Measurements from ENCODE around the gene NOXO1. TPM values are rescaled to one million over a fixed set of nuclear protein-coding genes. Genes with fewer than 3 reads are reported as not detected.

The NOXO1 gene
- total and polyA plus RNA-seq, 2 donors (not counting 3 experiments of a cell fraction or from before 2014, with no cell fraction given): 0.37 to 0.60 TPM

GRCh38 chr16:2009791-2010510, 28.7 kb upstream of the NOXO1 start, which contains the start of gene ZNF598:
TSS of gene ZNF598 (minus strand) at chr16:2009821.
- BruUV-seq (replicated peaks): TSS peak; percentile 95
- peak within 1 kb of the TSS; percentile 86 for H3K27ac ChIP-seq (ENCODE audit: insufficient read depth, low read depth, low read length)
- H3K4me3 ChIP-seq (replicated peaks in 1 of 3; ENCODE audit: insufficient read depth in 1 of 3, low read depth in 1 of 3, low read length in 3 of 3): peak within 1 kb of the TSS; percentile 72 to 85 (median 76)
- CTCF ChIA-PET: interaction anchor here (2.7 kb wide), 1 partner anchor 131 kb away, joined by 28 read pairs; no protein-coding TSS in a partner anchor
- H3K9me1 ChIP-seq (replicated peaks; ENCODE audit: control insufficient read depth, extremely low read depth, insufficient read depth, low read length): no peaks in the 10 kb centered on the region
- H3K36me3 ChIP-seq (ENCODE audit: control insufficient read depth in 2 of 2, extremely low read depth in 1 of 2, insufficient read depth in 2 of 2, low read length in 2 of 2): no peaks in the 10 kb centered on the region
- dilution Hi-C loops (cut with MboI; ENCODE audit: extremely low pct_ligation_motif_present, low sequenced_read_pairs) (no loop called here), intact Hi-C loops (cut with micrococcal nuclease) (loop anchor here (2.0 kb wide), 1 partner anchor 45 kb away; the partner anchor contains the start of gene RPS2)
- TF ChIP-seq GATA2 (IDR thresholded peaks at IDR 0.05; ENCODE audit: insufficient read depth, insufficient read length, low read depth, low read length) (no peak), JUN (IDR thresholded peaks at IDR 0.05; ENCODE audit: borderline replicate concordance, insufficient read depth, insufficient read length, low read depth) (no peak), EZH2 (IDR thresholded peaks at IDR 0.05; ENCODE audit: borderline replicate concordance, low read depth, low read length, severe bottlenecking) (no peak), POLR2A (IDR thresholded peaks at IDR 0.05; ENCODE audit: low read depth, low read length) (peak; percentile 94), POLR2AphosphoS5 (IDR thresholded peaks at IDR 0.05; ENCODE audit: insufficient read depth, low read depth, low read length) (peak; percentile 96), MYC (IDR thresholded peaks at IDR 0.05; ENCODE audit: low read depth, low read length) (peak; percentile 86), FOS (IDR thresholded peaks at IDR 0.05; ENCODE audit: borderline replicate concordance, insufficient read depth, low read length) (no peak)
- TF ChIP-seq, protein P1, sequence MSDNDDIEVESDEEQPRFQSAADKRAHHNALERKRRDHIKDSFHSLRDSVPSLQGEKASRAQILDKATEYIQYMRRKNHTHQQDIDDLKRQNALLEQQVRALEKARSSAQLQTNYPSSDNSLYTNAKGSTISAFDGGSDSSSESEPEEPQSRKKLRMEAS (IDR thresholded peaks at IDR 0.05; ENCODE audit: insufficient read depth, insufficient read length): peak; percentile 89
- TF ChIP-seq, protein P2, sequence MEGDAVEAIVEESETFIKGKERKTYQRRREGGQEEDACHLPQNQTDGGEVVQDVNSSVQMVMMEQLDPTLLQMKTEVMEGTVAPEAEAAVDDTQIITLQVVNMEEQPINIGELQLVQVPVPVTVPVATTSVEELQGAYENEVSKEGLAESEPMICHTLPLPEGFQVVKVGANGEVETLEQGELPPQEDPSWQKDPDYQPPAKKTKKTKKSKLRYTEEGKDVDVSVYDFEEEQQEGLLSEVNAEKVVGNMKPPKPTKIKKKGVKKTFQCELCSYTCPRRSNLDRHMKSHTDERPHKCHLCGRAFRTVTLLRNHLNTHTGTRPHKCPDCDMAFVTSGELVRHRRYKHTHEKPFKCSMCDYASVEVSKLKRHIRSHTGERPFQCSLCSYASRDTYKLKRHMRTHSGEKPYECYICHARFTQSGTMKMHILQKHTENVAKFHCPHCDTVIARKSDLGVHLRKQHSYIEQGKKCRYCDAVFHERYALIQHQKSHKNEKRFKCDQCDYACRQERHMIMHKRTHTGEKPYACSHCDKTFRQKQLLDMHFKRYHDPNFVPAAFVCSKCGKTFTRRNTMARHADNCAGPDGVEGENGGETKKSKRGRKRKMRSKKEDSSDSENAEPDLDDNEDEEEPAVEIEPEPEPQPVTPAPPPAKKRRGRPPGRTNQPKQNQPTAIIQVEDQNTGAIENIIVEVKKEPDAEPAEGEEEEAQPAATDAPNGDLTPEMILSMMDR (IDR thresholded peaks at IDR 0.05; ENCODE audit: extremely low read depth in 1 of 2, insufficient read depth in 1 of 2, low read depth in 1 of 2, low read length in 2 of 2): no peak
- peaks cover 41% of the 10 kb centered on the region for H3K4me1 ChIP-seq (ENCODE audit: control insufficient read depth, extremely low read depth, insufficient read depth, low read length)
- DNase-seq (ENCODE audit: low read depth, low spot score) (peak; percentile 72), FAIRE-seq (peak; percentile 92)
- peaks cover 48% of the 10 kb centered on the region for H3K79me2 ChIP-seq (ENCODE audit: control insufficient read depth, insufficient read depth, low read length)
- peak within 1 kb of the TSS; percentile 93 for H3K9ac ChIP-seq (replicated peaks; ENCODE audit: extremely low read depth, insufficient read depth, low read length)
- peak within 1 kb of the TSS; percentile 92 for H3K4me2 ChIP-seq (ENCODE audit: insufficient read depth, low read length)
- no peaks in the 10 kb centered on the region for H3K27me3 ChIP-seq (ENCODE audit: control insufficient read depth in 2 of 2, insufficient read depth in 2 of 2, low read length in 2 of 2)
- POLR2A ChIA-PET: no interaction called here
- H4K20me1 ChIP-seq (replicated peaks; ENCODE audit: control insufficient read depth, extremely low read depth, insufficient read depth, low read length): no peaks in the 10 kb centered on the region
- peak within 1 kb of the TSS; percentile 45 for H2AFZ ChIP-seq (ENCODE audit: low read depth, low read length)
- H3K9me3 ChIP-seq (replicated peaks; ENCODE audit: control insufficient read depth, insufficient read depth, low read length): no peaks in the 10 kb centered on the region

Data from endothelial cell of umbilical vein (primary cell).